Right lobe of liver (tissue), 4 donors: ENCODE measurements around the gene MAS1L.
"Not testable (repeated sequence)": the region's sequence is repeated elsewhere in the genome, so short reads cannot be mapped to it uniquely, and the experiment has no call there.

Experiments
- POLR2A ChIP-seq: fragments of 450-650 bp; IDR thresholded peaks from one replicate; pipeline ENCODE4 v1.6.1; 2017; ENCODE audit warnings: antibody characterized with exemption, mild to moderate bottlenecking
- TF ChIP-seq, protein P1 (sequence below), 4 donors: fragments of 200-600 bp in 3 of 4; fragments of 450-650 bp in 1 of 4; IDR thresholded peaks; one replicate each; pipeline versions ENCODE4 v1.5.1 to v1.8.0; 2016 to 2022; ENCODE audit warnings: antibody characterized with exemption in 4 of 4, mild to moderate bottlenecking in 2 of 4
- donor health status: DM: no; HTN: no; CAD: no.
- donor health status: DM: no; HTN: no; CAD: no.
- donor health status: DM: no; HTN: yes; CAD: no.

DNA sequence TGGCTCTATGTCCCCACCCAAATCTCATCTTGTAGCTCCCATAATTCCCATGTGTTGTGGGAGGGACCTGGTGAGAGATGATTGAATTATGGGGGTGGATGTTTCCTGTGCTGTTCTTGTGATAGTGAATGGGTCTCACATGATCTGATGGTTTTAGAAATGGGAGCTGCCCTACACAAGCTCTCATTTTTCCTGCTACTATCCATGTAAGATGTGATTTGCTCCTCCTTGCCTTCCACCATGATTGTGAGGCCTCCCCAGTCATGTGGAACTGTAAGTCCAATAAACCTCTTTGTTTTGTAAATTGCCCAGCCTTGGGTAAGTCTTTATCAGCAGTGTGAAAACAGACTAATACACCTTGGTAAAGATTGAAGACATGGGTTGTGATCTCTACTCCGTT lies 43.7 kb downstream of the MAS1L start:
- not testable (repeated sequence) for TF ChIP-seq POLR2A
- TF ChIP-seq, protein P1, sequence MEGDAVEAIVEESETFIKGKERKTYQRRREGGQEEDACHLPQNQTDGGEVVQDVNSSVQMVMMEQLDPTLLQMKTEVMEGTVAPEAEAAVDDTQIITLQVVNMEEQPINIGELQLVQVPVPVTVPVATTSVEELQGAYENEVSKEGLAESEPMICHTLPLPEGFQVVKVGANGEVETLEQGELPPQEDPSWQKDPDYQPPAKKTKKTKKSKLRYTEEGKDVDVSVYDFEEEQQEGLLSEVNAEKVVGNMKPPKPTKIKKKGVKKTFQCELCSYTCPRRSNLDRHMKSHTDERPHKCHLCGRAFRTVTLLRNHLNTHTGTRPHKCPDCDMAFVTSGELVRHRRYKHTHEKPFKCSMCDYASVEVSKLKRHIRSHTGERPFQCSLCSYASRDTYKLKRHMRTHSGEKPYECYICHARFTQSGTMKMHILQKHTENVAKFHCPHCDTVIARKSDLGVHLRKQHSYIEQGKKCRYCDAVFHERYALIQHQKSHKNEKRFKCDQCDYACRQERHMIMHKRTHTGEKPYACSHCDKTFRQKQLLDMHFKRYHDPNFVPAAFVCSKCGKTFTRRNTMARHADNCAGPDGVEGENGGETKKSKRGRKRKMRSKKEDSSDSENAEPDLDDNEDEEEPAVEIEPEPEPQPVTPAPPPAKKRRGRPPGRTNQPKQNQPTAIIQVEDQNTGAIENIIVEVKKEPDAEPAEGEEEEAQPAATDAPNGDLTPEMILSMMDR (IDR thresholded peaks at IDR 0.05) = not testable (repeated sequence)
